Tibial nerve (tissue), 4 donors: ENCODE results near the gene OSBPL10. TPM values are rescaled to one million over a fixed set of nuclear protein-coding genes. Genes with fewer than 3 reads are reported as not detected.

Experiments used
- DNase-seq, 2 donors: peaks; one replicate each; pipeline ENCODE4 v3.0.0-alpha.2; 2019; ENCODE audit warnings: low spot score in 2 of 2
- H3K27ac ChIP-seq, 4 donors: fragments of 200-600 bp; sonication (generic) in 3 of 4; one replicate each; pipeline ENCODE4 v1.5.1; 2017 to 2019; ENCODE audit warnings: mild to moderate bottlenecking in 1 of 4
- H3K27me3 ChIP-seq, 2 donors: fragments of 200-600 bp; sonication (generic) in 1 of 2; one replicate each; pipeline versions ENCODE4 v1.5.1 to v1.6.0; 2017 to 2019
- H3K36me3 ChIP-seq, 3 donors: fragments of 200-600 bp; sonication (generic); one replicate each; pipeline ENCODE4 v1.5.1; 2018 to 2019
- H3K4me1 ChIP-seq, 4 donors: fragments of 200-600 bp; sonication (generic) in 3 of 4; one replicate each; pipeline ENCODE4 v1.5.1; 2017 to 2019
- H3K4me3 ChIP-seq, 4 donors: fragments of 200-600 bp; sonication (generic) in 3 of 4; one replicate each; pipeline ENCODE4 v1.5.1; 2017 to 2019; ENCODE audit warnings: mild to moderate bottlenecking in 1 of 4, moderate library complexity in 1 of 4
- H3K9me3 ChIP-seq, 4 donors: fragments of 200-600 bp; sonication (generic) in 3 of 4; one replicate each; pipeline ENCODE4 v1.5.1; 2017 to 2019
- EP300 ChIP-seq, 2 donors: sonication (generic); formaldehyde crosslinking; IDR thresholded peaks; one replicate each; pipeline ENCODE4 v1.6.1; 2017; ENCODE audit warnings: antibody characterized with exemption in 2 of 2, mild to moderate bottlenecking in 1 of 2
- POLR2A ChIP-seq, 2 donors: fragments of 450-650 bp; IDR thresholded peaks; one replicate each; pipeline ENCODE4 v1.6.1; 2017; ENCODE audit warnings: antibody characterized with exemption in 2 of 2, mild to moderate bottlenecking in 2 of 2, moderate library complexity in 2 of 2
- WGBS, 2 donors: methylation state at CpG; one replicate each; pipeline ENCODE4 v1.1.5; 2018; 5-methylcytosine and 5-hydroxymethylcytosine counted together
- total RNA-seq, 4 donors: library from RNA; depleted of rRNA; stranded (reverse); fragments of >200 nt; gene quantifications; one replicate each; pipeline ENCODE4 v1.1.0, GENCODE V29; 2016
- TF ChIP-seq, protein P1 (sequence below), 5 experiments: fragments of 200-600 bp in 3 of 5; fragments of 450-650 bp in 2 of 5; sonication (generic) in 3 of 5; IDR thresholded peaks; one replicate each; pipeline ENCODE4 v1.5.1; 2016 to 2019; ENCODE audit warnings: antibody characterized with exemption in 5 of 5, mild to moderate bottlenecking in 3 of 5, moderate library complexity in 2 of 5

The OSBPL10 gene
- total RNA-seq, 4 donors from 2014 or later = 45.0 to 79.2 (median 60.4) TPM

DNA sequence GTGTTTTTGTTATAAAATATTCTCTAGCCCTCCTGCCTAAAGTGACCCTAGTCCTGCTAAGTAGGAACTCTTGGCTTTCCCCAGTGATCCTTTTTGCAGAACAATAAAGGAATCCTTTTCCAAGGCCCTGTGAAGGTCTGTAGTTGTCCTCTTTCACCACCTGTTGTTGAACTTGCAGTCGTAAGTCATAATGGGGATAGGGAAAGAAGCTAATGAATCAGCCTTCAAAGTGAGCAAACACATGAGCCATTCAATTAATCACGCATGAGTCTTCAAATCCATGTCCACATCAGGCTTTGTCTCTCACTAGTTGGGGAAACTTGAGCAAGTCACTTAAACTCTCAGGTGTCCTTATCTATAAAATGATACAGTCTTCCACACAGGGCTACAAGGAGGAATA lies 28.0 kb upstream of the OSBPL10 start:
- no peak for DNase-seq
- TF ChIP-seq POLR2A (IDR thresholded peaks at IDR 0.05) (no peak), EP300 (IDR thresholded peaks at IDR 0.05) (no peak)
- TF ChIP-seq, protein P1, sequence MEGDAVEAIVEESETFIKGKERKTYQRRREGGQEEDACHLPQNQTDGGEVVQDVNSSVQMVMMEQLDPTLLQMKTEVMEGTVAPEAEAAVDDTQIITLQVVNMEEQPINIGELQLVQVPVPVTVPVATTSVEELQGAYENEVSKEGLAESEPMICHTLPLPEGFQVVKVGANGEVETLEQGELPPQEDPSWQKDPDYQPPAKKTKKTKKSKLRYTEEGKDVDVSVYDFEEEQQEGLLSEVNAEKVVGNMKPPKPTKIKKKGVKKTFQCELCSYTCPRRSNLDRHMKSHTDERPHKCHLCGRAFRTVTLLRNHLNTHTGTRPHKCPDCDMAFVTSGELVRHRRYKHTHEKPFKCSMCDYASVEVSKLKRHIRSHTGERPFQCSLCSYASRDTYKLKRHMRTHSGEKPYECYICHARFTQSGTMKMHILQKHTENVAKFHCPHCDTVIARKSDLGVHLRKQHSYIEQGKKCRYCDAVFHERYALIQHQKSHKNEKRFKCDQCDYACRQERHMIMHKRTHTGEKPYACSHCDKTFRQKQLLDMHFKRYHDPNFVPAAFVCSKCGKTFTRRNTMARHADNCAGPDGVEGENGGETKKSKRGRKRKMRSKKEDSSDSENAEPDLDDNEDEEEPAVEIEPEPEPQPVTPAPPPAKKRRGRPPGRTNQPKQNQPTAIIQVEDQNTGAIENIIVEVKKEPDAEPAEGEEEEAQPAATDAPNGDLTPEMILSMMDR (IDR thresholded peaks at IDR 0.05) = no peak
- Histone ChIP-seq H3K27me3 (no peaks in the 10 kb centered on the region), H3K4me1 (no peaks in the 10 kb centered on the region), H3K36me3 (no peaks in the 10 kb centered on the region), H3K27ac (no peak overlapping the region), H3K9me3 (no peaks in the 10 kb centered on the region), H3K4me3 (no peak overlapping the region)
- WGBS, 2 donors = 85 to 89% methylated on average over 2 of the region's 2 CpGs

DNA sequence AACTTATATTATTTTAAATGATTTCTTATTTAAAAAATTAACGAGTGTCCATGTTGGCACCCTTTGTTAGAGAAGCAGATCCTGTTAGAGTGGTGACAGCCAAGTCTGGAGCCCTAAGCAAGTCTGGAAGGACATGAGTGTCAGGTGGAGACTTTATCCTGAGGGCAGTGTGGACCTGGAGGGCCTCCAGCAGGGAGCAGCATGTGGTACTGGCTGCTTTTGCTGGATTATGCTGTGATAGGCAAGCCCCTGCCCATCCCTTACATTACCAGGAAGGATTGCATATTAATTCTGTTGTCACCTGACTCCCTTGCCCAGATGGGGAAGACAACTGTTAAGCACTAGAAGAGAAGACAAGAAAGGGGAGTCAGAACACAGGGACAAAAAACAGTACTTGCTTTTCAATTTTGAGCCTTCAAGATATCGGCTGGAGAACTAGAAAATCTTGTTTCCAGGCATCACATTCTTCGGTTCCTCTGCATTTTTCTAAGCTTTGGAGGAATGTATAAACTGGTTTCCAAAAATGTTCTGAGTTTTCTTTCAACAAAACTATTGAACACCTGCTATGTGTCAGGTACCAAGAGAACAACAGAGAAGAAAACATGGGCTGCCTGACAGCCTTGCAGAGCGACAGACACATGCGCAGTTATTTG lies 23.2 kb upstream of the OSBPL10 start:
- Histone ChIP-seq H3K27ac (no peak overlapping the region), H3K4me1 (no peaks in the 10 kb centered on the region), H3K4me3 (no peak overlapping the region), H3K27me3 (no peaks in the 10 kb centered on the region), H3K9me3 (no peaks in the 10 kb centered on the region), H3K36me3 (no peaks in the 10 kb centered on the region)
- TF ChIP-seq, protein P1 (IDR thresholded peaks at IDR 0.05) = no peak
- TF ChIP-seq EP300 (IDR thresholded peaks at IDR 0.05) (no peak), POLR2A (IDR thresholded peaks at IDR 0.05) (no peak)
- DNase-seq = no peak
- WGBS, 2 donors = 90 to 91% methylated on average over 5 of the region's 5 CpGs

DNA sequence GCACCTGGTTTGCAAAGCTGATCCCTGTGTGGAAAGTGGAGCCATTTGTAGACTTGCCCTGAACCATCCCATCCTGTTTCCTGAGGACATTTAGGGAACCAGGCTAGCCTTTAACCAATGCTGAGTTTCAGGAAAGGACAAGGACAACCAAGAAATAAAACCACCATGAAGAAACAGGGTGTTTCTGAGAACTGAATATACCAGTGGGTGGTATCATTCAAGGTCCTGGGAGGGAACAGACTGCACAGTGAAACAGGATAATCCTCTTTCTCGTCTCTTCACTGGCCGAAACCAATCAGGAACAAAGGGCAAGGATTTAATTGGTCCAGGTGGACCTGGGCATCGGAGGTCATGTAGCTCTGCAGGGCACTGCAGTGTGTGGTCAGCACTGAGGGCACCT lies 22.3 kb upstream of the OSBPL10 start:
- TF ChIP-seq POLR2A (IDR thresholded peaks at IDR 0.05) (no peak), EP300 (IDR thresholded peaks at IDR 0.05) (no peak)
- TF ChIP-seq, protein P1 (IDR thresholded peaks at IDR 0.05) = no peak
- Histone ChIP-seq H3K27ac (no peak overlapping the region), H3K36me3 (no peaks in the 10 kb centered on the region), H3K9me3 (no peaks in the 10 kb centered on the region), H3K27me3 (no peaks in the 10 kb centered on the region), H3K4me1 (no peaks in the 10 kb centered on the region), H3K4me3 (no peak overlapping the region)
- DNase-seq = no peak
- 65 to 78% methylated on average over 3 of the region's 3 CpGs for WGBS, 2 donors

DNA sequence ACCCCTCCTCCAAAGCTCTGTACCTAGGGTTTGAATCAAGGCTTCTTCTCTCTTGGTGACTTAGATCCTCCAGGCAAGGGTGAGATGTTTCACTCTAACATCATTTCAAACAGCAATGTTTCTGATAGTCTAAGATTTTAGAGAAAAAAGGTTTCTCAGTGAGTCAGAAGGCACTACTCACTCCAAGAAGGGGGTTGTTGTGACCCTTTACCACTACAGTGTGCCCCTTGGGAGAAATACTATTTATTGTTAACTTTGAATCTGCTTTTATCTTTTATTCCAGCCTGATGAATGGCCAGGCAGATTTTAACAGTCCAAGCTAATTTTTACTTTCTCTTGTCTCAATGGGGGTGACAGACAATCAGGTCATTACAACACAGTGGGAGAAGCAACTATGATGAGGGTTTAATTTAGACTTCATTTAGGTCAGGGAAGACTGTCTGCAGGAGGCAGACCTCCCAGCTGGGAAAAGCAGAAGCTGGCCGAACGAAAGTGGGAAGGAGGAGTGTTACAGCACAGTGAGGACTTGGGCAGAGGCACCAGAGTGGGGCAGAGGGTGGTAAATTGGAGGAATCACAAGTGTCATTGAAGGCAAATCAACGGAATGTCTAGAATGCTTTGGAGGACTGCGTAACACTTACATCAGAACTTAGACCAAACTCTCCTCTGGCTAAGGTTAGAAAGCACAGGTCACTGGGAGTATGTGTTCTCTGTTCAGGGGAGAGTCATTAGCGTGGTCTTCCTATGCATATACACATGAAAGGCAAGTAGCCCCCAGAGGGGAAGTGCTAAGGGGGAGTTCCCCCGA lies 21.7 kb upstream of the OSBPL10 start:
- H3K4me1 ChIP-seq = no peaks in the 10 kb centered on the region
- DNase-seq = no peak
- H3K9me3 ChIP-seq = no peaks in the 10 kb centered on the region
- WGBS, 2 donors = 46 to 49% methylated on average over 6 of the region's 6 CpGs
- no peaks in the 10 kb centered on the region for H3K27me3 ChIP-seq
- H3K27ac ChIP-seq = no peak overlapping the region
- H3K36me3 ChIP-seq = no peaks in the 10 kb centered on the region
- no peak overlapping the region for H3K4me3 ChIP-seq
- TF ChIP-seq, protein P1 (IDR thresholded peaks at IDR 0.05) = no peak
- TF ChIP-seq EP300 (IDR thresholded peaks at IDR 0.05) (no peak), POLR2A (IDR thresholded peaks at IDR 0.05) (no peak)

DNA sequence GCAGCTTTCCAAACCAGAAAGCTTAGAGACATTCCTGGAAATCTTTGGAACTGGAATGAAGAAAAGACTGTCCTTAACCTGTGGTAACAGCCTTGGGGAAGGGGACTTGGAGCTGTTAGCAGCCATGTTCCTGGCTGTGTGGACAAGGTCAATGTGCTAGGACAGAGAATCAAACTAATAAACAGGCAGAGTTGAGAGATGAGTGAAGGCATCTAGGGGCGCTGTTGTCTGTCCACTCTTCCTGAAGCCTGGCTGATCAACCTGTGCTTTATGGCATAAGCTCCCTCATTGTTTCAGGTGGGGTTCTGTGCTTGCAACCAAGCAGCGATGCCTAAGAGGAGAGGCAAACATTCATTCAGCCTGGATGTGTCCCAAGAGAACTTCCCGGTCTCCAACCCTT lies 19.8 kb upstream of the OSBPL10 start:
- Histone ChIP-seq H3K9me3 (no peaks in the 10 kb centered on the region), H3K27me3 (no peaks in the 10 kb centered on the region), H3K27ac (no peak overlapping the region), H3K4me1 (no peaks in the 10 kb centered on the region), H3K36me3 (no peaks in the 10 kb centered on the region), H3K4me3 (no peak overlapping the region)
- WGBS, 2 donors = 67 to 79% methylated on average over 3 of the region's 3 CpGs
- no peak for TF ChIP-seq EP300 (IDR thresholded peaks at IDR 0.05)
- TF ChIP-seq, protein P1 (IDR thresholded peaks at IDR 0.05) = no peak
- no peak for TF ChIP-seq POLR2A (IDR thresholded peaks at IDR 0.05)
- no peak for DNase-seq
